COLO829 (cell line): ENCODE measurements around the gene HP1BP3.
"Not testable (repeated sequence)": the region's sequence is repeated elsewhere in the genome, so short reads cannot be mapped to it uniquely, and the experiment has no call there.

ENCODE experiments used
- DNase-seq: peaks from one replicate; pipeline ENCODE4 v3.0.0; 2012; ENCODE audit warnings: low spot score

The HP1BP3 gene, protein sequence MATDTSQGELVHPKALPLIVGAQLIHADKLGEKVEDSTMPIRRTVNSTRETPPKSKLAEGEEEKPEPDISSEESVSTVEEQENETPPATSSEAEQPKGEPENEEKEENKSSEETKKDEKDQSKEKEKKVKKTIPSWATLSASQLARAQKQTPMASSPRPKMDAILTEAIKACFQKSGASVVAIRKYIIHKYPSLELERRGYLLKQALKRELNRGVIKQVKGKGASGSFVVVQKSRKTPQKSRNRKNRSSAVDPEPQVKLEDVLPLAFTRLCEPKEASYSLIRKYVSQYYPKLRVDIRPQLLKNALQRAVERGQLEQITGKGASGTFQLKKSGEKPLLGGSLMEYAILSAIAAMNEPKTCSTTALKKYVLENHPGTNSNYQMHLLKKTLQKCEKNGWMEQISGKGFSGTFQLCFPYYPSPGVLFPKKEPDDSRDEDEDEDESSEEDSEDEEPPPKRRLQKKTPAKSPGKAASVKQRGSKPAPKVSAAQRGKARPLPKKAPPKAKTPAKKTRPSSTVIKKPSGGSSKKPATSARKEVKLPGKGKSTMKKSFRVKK

GRCh38 chr1:20787029-20787839 is at the start of gene HP1BP3:
Gene HP1BP3, minus strand, starts transcription at chr1:20787307. Its CDS starts 6,867 bp downstream, at chr1:20780440.
- peak; percentile 17 for DNase-seq

DNA sequence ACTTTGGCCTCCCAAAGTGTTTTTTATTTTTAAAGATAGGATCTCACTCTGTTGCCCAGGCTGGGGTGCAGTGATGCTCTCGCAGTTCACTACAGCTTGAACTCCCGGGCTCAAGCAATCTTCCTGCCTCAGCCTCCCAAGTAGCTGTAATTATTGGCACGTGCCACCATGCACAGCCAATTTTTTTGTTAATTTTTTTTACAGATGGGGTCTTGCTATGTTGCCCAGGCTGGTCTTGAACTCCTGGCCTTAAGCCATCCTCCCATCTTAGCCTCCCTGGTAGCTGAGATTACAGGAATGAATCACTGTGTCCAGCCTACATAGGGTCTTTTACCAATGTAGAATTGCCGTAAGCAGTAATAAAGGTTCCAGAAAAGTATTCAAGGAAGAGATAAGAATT is 49.1 kb upstream of the HP1BP3 start:
- no peak for DNase-seq

- no peak for DNase-seq
These were observed 47.7 kb upstream of the HP1BP3 start for GRCh38 chr1:20834780-20835179.

DNA sequence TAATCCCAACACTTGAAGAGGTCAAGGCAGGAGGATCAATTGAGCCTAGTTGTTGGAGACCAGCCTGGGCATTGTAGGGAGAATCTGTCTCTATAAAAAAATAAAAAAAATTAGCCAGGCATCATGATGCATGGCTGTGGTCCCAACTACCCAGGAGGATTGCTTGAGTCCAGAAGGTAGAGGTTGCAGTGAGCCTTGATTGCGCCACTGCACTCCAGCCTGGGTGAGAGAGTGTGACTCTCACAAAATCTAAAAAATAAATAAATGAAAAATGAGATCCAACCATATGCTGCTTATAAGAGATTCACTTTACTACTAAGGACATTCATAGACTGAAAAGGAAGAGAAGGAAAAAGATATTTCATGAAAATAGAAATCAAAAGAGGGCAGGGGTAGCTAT is 47.1 kb upstream of the HP1BP3 start:
- DNase-seq, result no peak

- no peak for DNase-seq
These were observed 43.3 kb upstream of the HP1BP3 start for GRCh38 chr1:20830378-20830777.

DNA sequence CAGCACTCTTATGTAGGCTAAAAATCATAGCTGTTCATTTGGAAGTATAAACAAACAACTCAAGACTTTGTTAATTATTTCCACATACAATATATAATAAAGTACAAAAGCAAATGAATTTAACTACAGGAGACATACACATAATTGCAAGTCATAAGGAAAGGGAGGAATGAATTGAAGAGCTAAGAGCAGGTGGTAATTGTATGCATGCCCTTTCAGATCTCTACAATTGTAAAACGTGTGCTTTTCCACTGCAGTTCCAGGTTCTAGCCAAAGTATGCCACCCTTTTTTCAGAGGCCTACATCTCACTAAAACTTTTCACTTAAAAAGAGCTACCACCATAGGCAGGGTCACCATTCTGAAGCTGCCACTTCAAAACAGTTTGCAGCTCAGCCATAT is 42.8 kb upstream of the HP1BP3 start:
- DNase-seq, result no peak

DNA sequence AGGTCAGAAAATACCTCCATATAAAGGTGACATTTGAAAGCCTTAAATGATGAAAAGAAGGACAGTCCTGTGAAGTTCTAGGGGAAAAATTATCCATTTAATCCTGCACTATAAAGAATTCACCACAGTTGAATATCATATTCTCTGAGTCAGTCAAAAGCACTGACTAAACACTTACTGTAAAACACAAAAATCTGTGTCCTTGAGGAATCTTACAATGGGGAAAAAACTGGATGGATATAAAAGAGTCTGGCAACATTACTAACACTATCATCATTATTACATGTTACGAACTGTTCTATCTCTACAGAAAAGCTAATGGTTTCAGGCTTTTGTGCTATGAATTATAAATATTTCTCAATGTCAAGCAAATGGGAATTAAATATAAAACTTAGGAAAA is 42.4 kb upstream of the HP1BP3 start:
- no peak for DNase-seq

- DNase-seq, result no peak
These were observed 36.7 kb upstream of the HP1BP3 start for GRCh38 chr1:20823845-20824244.

GRCh38 chr1:20821466-20821865 is 34.4 kb upstream of the HP1BP3 start:
- no peak for DNase-seq

- no peak for DNase-seq
These were observed 32.7 kb upstream of the HP1BP3 start for GRCh38 chr1:20819818-20820217.

GRCh38 chr1:20814534-20814871 is 27.4 kb upstream of the HP1BP3 start:
- no peak for DNase-seq

- no peak for DNase-seq
These were observed 24.8 kb upstream of the HP1BP3 start for GRCh38 chr1:20811916-20812315.

- DNase-seq, result no peak
These were observed 6.1 kb upstream of the HP1BP3 start for GRCh38 chr1:20793236-20793635.

- no peak for DNase-seq
These were observed 5.1 kb upstream of the HP1BP3 start for GRCh38 chr1:20792196-20792595.

- no peak for DNase-seq
These were observed 3.7 kb upstream of the HP1BP3 start for GRCh38 chr1:20790785-20791184.

GRCh38 chr1:20789598-20789997 is 2.5 kb upstream of the HP1BP3 start:
- not testable (repeated sequence) for DNase-seq

DNA sequence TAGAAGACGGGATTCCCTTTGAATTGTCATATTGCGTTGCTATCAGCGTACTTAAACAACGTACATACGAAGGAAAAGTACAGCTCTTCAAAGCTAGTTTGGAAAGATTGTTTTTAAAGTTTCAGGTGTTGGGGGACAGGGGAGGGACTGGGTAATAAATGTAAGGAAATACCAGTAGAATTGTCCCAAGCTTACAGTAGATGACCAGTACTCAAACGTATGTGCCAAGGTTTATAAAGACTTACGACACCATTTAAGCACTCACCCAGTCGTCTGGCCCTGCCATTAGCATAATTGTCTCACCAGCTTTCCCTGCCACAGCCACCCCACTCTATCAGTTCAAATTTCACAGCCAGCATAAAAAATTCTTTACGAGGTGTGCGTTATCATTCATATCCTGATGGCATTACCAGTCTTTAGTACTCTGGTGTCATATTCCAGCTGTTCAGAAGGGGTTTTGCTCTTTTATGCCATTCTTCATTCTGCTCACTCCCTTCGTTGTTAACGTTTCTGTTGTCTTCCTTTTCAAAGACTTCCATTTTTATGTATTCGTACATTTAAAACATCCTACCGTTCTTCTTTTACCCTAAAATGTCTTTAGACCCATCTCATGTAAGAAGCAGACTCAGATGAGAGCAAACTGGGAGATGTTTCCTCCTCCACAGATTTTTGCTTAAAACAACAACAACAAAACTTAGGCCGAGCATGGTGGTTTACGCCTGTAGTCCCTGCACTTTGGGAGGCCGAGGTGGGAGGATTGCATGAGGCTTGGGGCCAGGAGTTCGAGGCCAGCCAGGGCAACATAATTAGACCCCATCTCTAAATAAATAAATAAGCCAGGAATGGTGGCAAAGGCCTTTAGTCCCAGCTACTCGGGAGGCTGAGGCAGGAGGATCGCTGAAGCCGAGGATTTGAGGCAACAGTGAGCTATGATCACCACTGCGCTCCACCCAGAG is 1.0 kb upstream of the HP1BP3 start:
- DNase-seq, result no peak

DNA sequence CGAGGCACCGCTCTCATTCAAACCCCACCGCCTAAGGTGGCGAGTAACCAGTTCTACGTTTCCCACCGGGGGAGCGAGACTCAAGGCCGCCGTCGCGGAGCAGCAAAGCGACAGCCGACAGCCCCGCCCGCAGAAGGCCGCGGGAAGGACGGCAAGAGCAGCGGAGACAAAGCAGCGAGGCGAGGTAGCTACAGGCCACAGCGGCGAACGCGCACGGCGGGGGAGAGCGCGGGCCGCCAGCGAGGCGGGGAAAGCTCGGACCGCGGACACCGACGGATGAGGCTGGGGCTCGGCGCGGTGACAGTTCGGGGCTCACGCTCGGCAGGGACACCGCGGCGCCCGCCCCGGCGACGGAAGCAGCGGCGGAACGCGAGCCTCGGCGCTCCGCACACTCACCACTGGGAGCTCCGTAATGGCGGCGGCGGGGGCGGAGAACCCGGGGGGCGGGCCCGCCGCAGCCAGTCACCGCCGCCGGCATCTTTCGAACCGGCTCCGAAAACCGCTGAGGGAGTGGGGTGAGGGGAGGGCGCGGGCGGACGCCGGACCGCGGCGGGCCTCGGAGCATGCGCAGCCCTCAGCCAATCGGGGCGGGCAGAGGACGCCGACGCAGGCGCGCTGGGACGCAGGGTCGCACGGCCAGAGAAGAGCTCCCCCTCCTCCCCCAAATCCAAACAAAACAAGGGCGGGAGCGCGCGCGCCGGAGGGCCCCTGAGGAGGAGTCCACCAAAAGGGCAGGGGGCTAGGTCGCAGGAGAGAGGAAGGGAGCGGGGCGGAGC is 666 bp downstream of the HP1BP3 start:
- peak; percentile 80 for DNase-seq

DNA sequence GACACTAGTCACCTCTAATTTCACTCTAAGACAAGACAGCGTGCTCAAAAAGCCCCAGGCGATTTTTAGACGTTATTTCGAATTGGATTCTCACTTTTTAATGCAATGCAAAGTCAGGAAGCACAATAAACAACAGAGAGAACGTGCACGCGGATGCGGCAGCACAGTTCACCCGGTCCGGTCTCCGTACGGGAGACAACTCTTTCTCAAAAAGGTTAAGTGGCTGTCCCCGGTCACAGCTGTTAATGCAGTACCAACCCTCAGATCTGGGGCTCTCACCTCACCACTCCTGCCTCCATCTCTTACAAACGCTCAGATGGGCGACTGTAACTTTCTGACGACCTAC is 1.2 kb downstream of the HP1BP3 start:
- no peak for DNase-seq

- DNase-seq, result no peak
These were observed 11.4 kb downstream of the HP1BP3 start for GRCh38 chr1:20775700-20776099.

- DNase-seq, result no peak
These were observed 15.3 kb downstream of the HP1BP3 start for GRCh38 chr1:20771780-20772179.
